NT2/D1 (cell line): Measurements from ENCODE around the gene RPL15.

Source experiments
- DNase-seq: peaks from one replicate; pipeline ENCODE4 v3.0.0-alpha.2; 2011; ENCODE audit warnings: low read depth, low spot score
- H3K27me3 ChIP-seq: 2 replicates; pipeline ENCODE4 v1.6.0; 2011; ENCODE audit warnings: mild to moderate bottlenecking; ENCODE audit not compliant: insufficient read length, insufficient read depth
- H3K36me3 ChIP-seq: 2 replicates; pipeline ENCODE4 v1.6.1; 2011; ENCODE audit warnings: mild to moderate bottlenecking, low read length, mixed read lengths; ENCODE audit not compliant: insufficient read depth, insufficient read length
- H3K4me1 ChIP-seq: 2 replicates; pipeline ENCODE4 v1.5.1; 2011; ENCODE audit not compliant: insufficient read depth, insufficient read length
- H3K4me3 ChIP-seq: 2 replicates; pipeline ENCODE4 v1.5.1; 2011; ENCODE audit warnings: low read depth; ENCODE audit not compliant: insufficient read length
- H3K9ac ChIP-seq: 2 replicates; pipeline ENCODE4 v1.6.0; 2011; ENCODE audit warnings: low read depth; ENCODE audit not compliant: insufficient read length
- H3K9me3 ChIP-seq: 2 replicates; pipeline ENCODE4 v1.5.1; 2011; ENCODE audit warnings: mild to moderate bottlenecking, low read length; ENCODE audit not compliant: insufficient read depth
- SUZ12 ChIP-seq: IDR thresholded peaks from 2 replicates; pipeline ENCODE4 v1.6.1; 2011; ENCODE audit not compliant: insufficient read length, insufficient read depth; ENCODE audit errors: extremely low read depth
- YY1 ChIP-seq: IDR thresholded peaks from 2 replicates; pipeline ENCODE4 v1.6.1; 2011; ENCODE audit not compliant: insufficient read length, insufficient read depth
- ZNF274 ChIP-seq: IDR thresholded peaks from 2 replicates; pipeline ENCODE4 v1.6.1; 2011; ENCODE audit warnings: mild to moderate bottlenecking, low read depth, low read length

Gene RPL15

GRCh38 chr3:23937296-23937695, 20.4 kb downstream of the RPL15 start:
- no peaks in the 10 kb centered on the region for H3K9me3 ChIP-seq
- DNase-seq = no peak
- H3K36me3 ChIP-seq = no peaks in the 10 kb centered on the region
- no peak overlapping the region for H3K9ac ChIP-seq
- TF ChIP-seq YY1 (no peak), ZNF274 (no peak), SUZ12 (no peak)
- no peak overlapping the region for H3K4me3 ChIP-seq
- no peaks in the 10 kb centered on the region for H3K4me1 ChIP-seq
- H3K27me3 ChIP-seq = no peaks in the 10 kb centered on the region

DNA sequence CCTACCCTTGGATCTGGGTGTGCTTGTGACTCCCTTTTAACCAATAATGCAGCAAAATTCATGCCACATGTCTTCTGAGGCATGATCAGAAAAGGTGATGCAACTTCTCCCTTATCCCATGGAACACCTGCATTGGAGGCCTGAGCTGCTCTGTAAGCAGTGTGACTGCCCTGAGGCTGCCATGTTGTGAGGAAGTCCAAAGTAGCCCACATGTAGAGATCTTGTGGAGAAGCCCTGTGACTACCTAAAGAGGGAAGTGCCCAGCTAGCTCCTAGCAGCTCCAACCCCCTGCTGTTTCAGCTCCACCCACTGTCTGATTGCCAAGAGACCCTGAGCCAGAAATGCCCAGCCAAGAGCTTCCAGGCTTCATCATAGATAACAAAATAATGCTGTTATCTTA, 21.8 kb downstream of the RPL15 start:
- DNase-seq = no peak
- H3K4me3 ChIP-seq = no peak overlapping the region
- no peaks in the 10 kb centered on the region for H3K36me3 ChIP-seq
- no peaks in the 10 kb centered on the region for H3K4me1 ChIP-seq
- H3K27me3 ChIP-seq = no peaks in the 10 kb centered on the region
- H3K9ac ChIP-seq = no peak overlapping the region
- TF ChIP-seq ZNF274 = no peak
- TF ChIP-seq SUZ12 = no peak
- TF ChIP-seq YY1 = no peak
- H3K9me3 ChIP-seq = no peaks in the 10 kb centered on the region

- Histone ChIP-seq H3K27me3 (no peaks in the 10 kb centered on the region), H3K4me1 (no peaks in the 10 kb centered on the region), H3K9me3 (no peaks in the 10 kb centered on the region), H3K4me3 (no peak overlapping the region), H3K36me3 (no peaks in the 10 kb centered on the region), H3K9ac (no peak overlapping the region)
- TF ChIP-seq SUZ12 (no peak), ZNF274 (no peak), YY1 (no peak)
- DNase-seq = no peak
Observed at GRCh38 chr3:23940775-23941174, 23.8 kb downstream of the RPL15 start.

DNA sequence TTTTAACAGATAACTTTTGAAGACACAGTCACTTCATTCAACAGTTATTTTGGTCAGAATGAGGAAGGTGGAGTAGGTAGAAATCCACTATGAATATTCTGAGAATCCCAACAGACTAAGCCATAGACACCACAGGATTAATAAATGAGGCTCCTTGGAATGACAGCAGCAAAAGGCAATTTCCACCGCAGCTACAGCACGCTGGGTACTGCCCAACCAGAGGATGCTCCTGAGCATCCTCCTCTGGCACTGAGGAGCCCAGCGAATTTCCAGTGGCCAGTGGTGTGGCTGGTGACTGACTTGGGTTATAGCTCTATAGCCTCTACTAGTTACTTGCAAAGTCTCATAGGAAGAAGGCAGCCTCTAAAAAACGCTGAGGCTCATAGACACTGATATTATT, 24.5 kb downstream of the RPL15 start:
- Histone ChIP-seq H3K4me1 (no peaks in the 10 kb centered on the region), H3K36me3 (no peaks in the 10 kb centered on the region), H3K27me3 (no peaks in the 10 kb centered on the region), H3K4me3 (no peak overlapping the region), H3K9ac (no peak overlapping the region), H3K9me3 (no peaks in the 10 kb centered on the region)
- DNase-seq = no peak
- TF ChIP-seq YY1 (no peak), SUZ12 (no peak), ZNF274 (no peak)

- no peaks in the 10 kb centered on the region for H3K4me1 ChIP-seq
- H3K9ac ChIP-seq = no peak overlapping the region
- H3K4me3 ChIP-seq = no peak overlapping the region
- no peak for DNase-seq
- no peaks in the 10 kb centered on the region for H3K36me3 ChIP-seq
- no peaks in the 10 kb centered on the region for H3K27me3 ChIP-seq
- TF ChIP-seq ZNF274 (no peak), YY1 (no peak)
- no peaks in the 10 kb centered on the region for H3K9me3 ChIP-seq
Observed at GRCh38 chr3:23942546-23942945, 25.6 kb downstream of the RPL15 start.

DNA sequence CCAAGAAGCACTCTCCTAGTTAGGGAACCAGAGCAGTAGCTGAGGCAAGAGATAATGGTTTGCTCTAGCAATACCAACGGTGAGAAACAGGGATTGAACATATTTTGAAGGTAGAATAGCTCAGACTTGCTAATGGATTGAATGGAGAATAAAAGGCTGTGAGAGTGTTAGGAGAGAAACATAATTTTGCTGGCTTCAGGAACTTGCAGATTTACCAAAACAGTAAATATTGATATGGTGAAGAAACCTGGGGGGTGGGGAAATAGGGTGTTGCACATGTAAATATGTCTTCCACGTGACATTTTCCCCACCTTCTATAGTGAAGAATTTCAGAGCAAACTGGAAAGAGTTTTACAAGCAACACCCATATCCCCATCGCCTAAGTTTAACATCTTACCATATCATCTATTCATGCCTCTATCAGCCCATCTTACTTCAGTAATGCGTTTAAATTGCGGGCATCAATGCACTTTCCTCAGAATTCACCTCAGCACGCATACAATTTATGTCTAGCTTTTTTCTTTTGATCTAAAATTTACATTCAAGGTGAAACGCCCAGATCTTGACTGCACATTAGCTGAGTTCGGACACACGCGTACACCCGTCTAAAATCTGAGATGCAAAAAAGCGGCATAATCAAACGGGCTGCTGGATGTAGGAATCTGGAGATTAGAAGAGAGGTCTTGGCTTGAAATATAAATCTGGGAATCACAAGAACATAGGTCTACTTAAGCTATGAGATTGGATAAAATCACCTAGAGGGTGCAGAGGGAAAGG, 27.3 kb downstream of the RPL15 start:
- peak overlapping the region; percentile 65 for H3K9ac ChIP-seq
- DNase-seq = no peak

GRCh38 chr3:23944861-23945662, 28.1 kb downstream of the RPL15 start, which contains the start of gene NR1D2:
NR1D2 (plus strand) TSS chr3:23945286; CDS start chr3:23945579, 293 bp downstream.
- DNase-seq = peak; percentile 84
- Histone ChIP-seq H3K27me3 (no peaks in the 10 kb centered on the region), H3K9me3 (no peaks in the 10 kb centered on the region), H3K4me3 (peak within 1 kb of the TSS; percentile 78), H3K9ac (peak within 1 kb of the TSS; percentile 91), H3K36me3 (no peaks in the 10 kb centered on the region), H3K4me1 (no peaks in the 10 kb centered on the region)
- no peak for TF ChIP-seq YY1
- TF ChIP-seq SUZ12 = no peak
- no peak for TF ChIP-seq ZNF274

More for the DNA sequence above, 27.3 kb downstream of the RPL15 start:
- Histone ChIP-seq H3K9me3 (no peaks in the 10 kb centered on the region), H3K36me3 (no peaks in the 10 kb centered on the region), H3K4me1 (no peaks in the 10 kb centered on the region), H3K27me3 (no peaks in the 10 kb centered on the region), H3K4me3 (peak overlapping the region; percentile 39)
- no peak for TF ChIP-seq SUZ12
- no peak for TF ChIP-seq YY1
- TF ChIP-seq ZNF274 = no peak

DNA sequence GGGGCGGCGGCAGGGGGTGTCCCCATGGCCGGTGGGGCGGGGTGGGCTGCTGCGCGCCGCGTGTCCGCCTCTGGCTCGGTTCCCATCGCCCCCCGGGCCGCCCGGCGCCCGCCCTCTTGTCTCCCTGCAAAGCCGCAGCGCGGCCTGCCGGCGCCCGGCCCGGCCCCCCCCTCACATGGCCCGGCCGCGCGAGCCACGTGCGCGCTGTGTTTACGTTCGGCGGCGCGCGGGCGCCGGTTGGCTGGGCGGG, 28.7 kb downstream of the RPL15 start:
- Histone ChIP-seq H3K4me1 (no peaks in the 10 kb centered on the region), H3K4me3 (peak overlapping the region; percentile 53), H3K9ac (peak overlapping the region; percentile 52), H3K9me3 (no peaks in the 10 kb centered on the region), H3K27me3 (no peaks in the 10 kb centered on the region), H3K36me3 (no peaks in the 10 kb centered on the region)
- no peak for TF ChIP-seq ZNF274
- TF ChIP-seq YY1 = no peak
- no peak for TF ChIP-seq SUZ12
- no peak for DNase-seq
